T-cell (primary cell): ENCODE data around the gene LRRC34. TPM values are rescaled to one million over a fixed set of nuclear protein-coding genes. Genes with fewer than 3 reads are reported as not detected.

Experiments
- ATAC-seq, 4 experiments: fragments of 200-7000 bp in 3 of 4; fragments of 150-1000 bp in 1 of 4; cut with Tn5 transposase; replicated peaks in 1 of 4; 1 replicate in 3 of 4; 2 replicates in 1 of 4; pipeline ENCODE4 v1.10.0; 2021; ENCODE audit warnings: moderate library complexity in 3 of 4, mild to moderate bottlenecking in 2 of 4, moderate number of reproducible peaks in 1 of 4
- CTCF ChIA-PET, 2 donors: fragments of 300-600 bp; sonication (Branson Sonifier 250); formaldehyde crosslinking; loops; one replicate each; lab custom pipeline; 2022; ENCODE audit warnings: antibody characterized with exemption in 2 of 2; lab: Charles Lee
- POLR2A ChIA-PET, 2 donors: fragments of 300-600 bp; sonication (Branson Sonifier 250); formaldehyde crosslinking; loops; one replicate each; lab custom pipeline; 2022; ENCODE audit warnings: antibody characterized with exemption in 2 of 2; lab: Charles Lee
- DNase-seq, 35 experiments: peaks; one replicate each; pipeline versions ENCODE4 v3.0.0 to v3.0.0-alpha.2; 2013 to 2023
- H3K27ac ChIP-seq: one replicate; pipeline ENCODE4 v1.5.1; 2013; ENCODE audit warnings: low read length
- H3K27me3 ChIP-seq, 2 experiments: replicated peaks in 1 of 2; 1 replicate in 1 of 2; 2 replicates in 1 of 2; pipeline versions ENCODE4 v1.6.1 to v1.7.0; 2013; ENCODE audit warnings: low read length in 1 of 2, mixed read lengths in 1 of 2; ENCODE audit not compliant: control insufficient read depth in 2 of 2, insufficient read depth in 2 of 2; ENCODE audit errors: extremely low read depth in 1 of 2
- H3K36me3 ChIP-seq, 2 donors: 1 replicate in 1 of 2; 2 replicates in 1 of 2; pipeline versions ENCODE4 v1.6.1 to v1.7.0; 2013; ENCODE audit warnings: low read length in 1 of 2; ENCODE audit not compliant: control insufficient read depth in 2 of 2, insufficient read depth in 1 of 2; ENCODE audit errors: extremely low read depth in 1 of 2
- H3K4me1 ChIP-seq, 2 experiments: 1 replicate in 1 of 2; 2 replicates in 1 of 2; pipeline versions ENCODE4 v1.6.1 to v1.7.0; 2013; ENCODE audit warnings: low read length in 2 of 2, mixed read lengths in 1 of 2; ENCODE audit not compliant: insufficient read depth in 2 of 2, control insufficient read depth in 1 of 2; ENCODE audit errors: extremely low read depth in 1 of 2
- H3K4me3 ChIP-seq, 2 donors: 1 replicate in 1 of 2; 2 replicates in 1 of 2; pipeline versions ENCODE4 v1.5.1 to v1.7.0; 2013; ENCODE audit warnings: mild to moderate bottlenecking in 2 of 2, low read length in 1 of 2, moderate library complexity in 1 of 2; ENCODE audit not compliant: control insufficient read depth in 1 of 2; ENCODE audit errors: extremely low read depth in 1 of 2
- H3K9me3 ChIP-seq: 2 replicates; pipeline ENCODE4 v1.7.0; 2013
- H3K27ac Mint-ChIP-seq, 2 donors: one replicate each; pipeline ENCODE4 v1.8.0; 2020 to 2021; ENCODE audit warnings: mild to moderate bottlenecking in 2 of 2, mixed read lengths in 2 of 2
- H3K27me3 Mint-ChIP-seq, 2 donors: one replicate each; pipeline ENCODE4 v1.8.0; 2021 to 2022; ENCODE audit warnings: mixed read lengths in 2 of 2
- H3K36me3 Mint-ChIP-seq: one replicate; pipeline ENCODE4 v1.8.0; 2021; ENCODE audit warnings: mixed read lengths
- H3K4me1 Mint-ChIP-seq, 3 donors: one replicate each; pipeline ENCODE4 v1.8.0; 2020 to 2022; ENCODE audit warnings: mixed read lengths in 3 of 3, mild to moderate bottlenecking in 1 of 3
- H3K4me3 Mint-ChIP-seq, 3 donors: one replicate each; pipeline ENCODE4 v1.8.0; 2020 to 2022; ENCODE audit warnings: mild to moderate bottlenecking in 3 of 3, mixed read lengths in 3 of 3, moderate library complexity in 3 of 3
- H3K9me3 Mint-ChIP-seq, 3 donors: one replicate each; pipeline ENCODE4 v1.8.0; 2020 to 2022; ENCODE audit warnings: mixed read lengths in 3 of 3
- WGBS: methylation state at CpG from one replicate; pipeline ENCODE4 v1.1.5; 2013; ENCODE audit warnings: missing lambda C conversion rate; ENCODE audit not compliant: insufficient coverage; 5-methylcytosine and 5-hydroxymethylcytosine counted together
- total RNA-seq, 35 experiments: library from RNA in 6 of 35; stranded (reverse) in 6 of 35; fragments of 120-200 nt in 1 of 35; gene quantifications; one replicate each; pipeline versions ENCODE4 v1.2.1 to v1.2.4 and lab custom pipeline; 2013 to 2026

LRRC34 gene
- total RNA-seq, 5 donors from 2014 or later (not counting 1 experiment from before 2014, with no cell fraction given): 0.28 to 1.6 (median 0.92) TPM

DNA sequence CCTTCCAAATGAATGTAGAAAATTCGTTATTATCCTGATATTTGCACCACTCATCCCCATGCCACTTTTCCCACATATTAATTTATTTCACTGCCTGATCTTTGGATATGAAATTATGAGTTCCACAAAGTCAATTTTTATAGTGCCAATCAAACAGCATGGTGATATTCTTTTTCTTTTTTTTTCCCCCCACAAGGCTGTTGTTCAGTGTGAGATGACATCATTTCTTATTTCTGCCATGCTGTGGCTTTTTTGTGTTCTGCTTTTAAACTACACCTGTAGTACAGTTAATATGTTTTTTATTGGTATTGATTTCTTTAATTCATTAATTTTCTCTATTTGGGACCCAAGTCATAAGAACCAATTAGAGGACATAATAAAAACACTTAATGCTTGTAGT lies 24.9 kb downstream of the LRRC34 start:
- H3K4me3 Mint-ChIP-seq: no peak overlapping the region
- peaks cover 43% of the 10 kb centered on the region for H3K36me3 Mint-ChIP-seq
- WGBS: no CpG with 5 or more reads among the region's 1 CpG
- CTCF ChIA-PET: no interaction called here
- POLR2A ChIA-PET: no interaction called here
- no peak overlapping the region for H3K4me3 ChIP-seq
- H3K27ac Mint-ChIP-seq: no peak overlapping the region
- no peaks in the 10 kb centered on the region for H3K4me1 ChIP-seq
- no peak overlapping the region for H3K27ac ChIP-seq
- no peak for DNase-seq
- H3K4me1 Mint-ChIP-seq: peaks cover 0 to 7% (median 2%) of the 10 kb centered on the region in 3 donors
- H3K9me3 ChIP-seq: no peaks in the 10 kb centered on the region
- no peaks in the 10 kb centered on the region for H3K9me3 Mint-ChIP-seq
- no peaks in the 10 kb centered on the region for H3K27me3 ChIP-seq
- H3K27me3 Mint-ChIP-seq: no peaks in the 10 kb centered on the region
- ATAC-seq: no peak
- H3K36me3 ChIP-seq: peaks cover 0 to 33% of the 10 kb centered on the region in 2 donors

DNA sequence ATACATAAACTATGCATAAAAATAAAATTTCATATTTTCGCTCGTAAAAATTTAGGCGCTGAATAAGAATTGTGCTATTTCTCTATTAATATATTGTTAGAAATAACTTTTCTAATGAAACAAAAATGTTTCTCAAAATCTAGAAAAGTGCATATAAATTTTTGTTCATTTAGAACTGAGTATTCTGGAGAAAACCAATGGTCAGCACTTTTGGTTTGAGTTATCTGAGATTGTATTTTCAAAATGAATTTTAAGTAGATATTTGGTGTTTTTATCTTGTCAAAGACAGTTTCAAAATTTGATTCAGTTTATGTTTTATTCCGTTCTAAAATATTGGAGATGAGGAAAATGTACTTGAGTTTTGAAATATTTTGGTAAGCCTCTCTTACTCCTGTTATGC lies 25.6 kb downstream of the LRRC34 start:
- peaks cover 4 to 9% (median 4%) of the 10 kb centered on the region in 3 donors for H3K4me1 Mint-ChIP-seq
- Histone ChIP-seq H3K9me3 (no peaks in the 10 kb centered on the region), H3K4me1 (no peaks in the 10 kb centered on the region), H3K4me3 (no peak overlapping the region), H3K36me3 (peaks cover 0 to 39% of the 10 kb centered on the region in 2 donors), H3K27ac (no peak overlapping the region), H3K27me3 (no peaks in the 10 kb centered on the region)
- no peak for ATAC-seq
- H3K9me3 Mint-ChIP-seq: no peaks in the 10 kb centered on the region
- no peak for DNase-seq
- H3K27ac Mint-ChIP-seq: no peak overlapping the region
- CTCF ChIA-PET: no interaction called here
- H3K4me3 Mint-ChIP-seq: no peak overlapping the region
- POLR2A ChIA-PET: no interaction called here
- whole genome bisulfite sequencing: no CpG with 5 or more reads among the region's 4 CpGs
- H3K36me3 Mint-ChIP-seq: peaks cover 37% of the 10 kb centered on the region
- no peaks in the 10 kb centered on the region for H3K27me3 Mint-ChIP-seq

DNA sequence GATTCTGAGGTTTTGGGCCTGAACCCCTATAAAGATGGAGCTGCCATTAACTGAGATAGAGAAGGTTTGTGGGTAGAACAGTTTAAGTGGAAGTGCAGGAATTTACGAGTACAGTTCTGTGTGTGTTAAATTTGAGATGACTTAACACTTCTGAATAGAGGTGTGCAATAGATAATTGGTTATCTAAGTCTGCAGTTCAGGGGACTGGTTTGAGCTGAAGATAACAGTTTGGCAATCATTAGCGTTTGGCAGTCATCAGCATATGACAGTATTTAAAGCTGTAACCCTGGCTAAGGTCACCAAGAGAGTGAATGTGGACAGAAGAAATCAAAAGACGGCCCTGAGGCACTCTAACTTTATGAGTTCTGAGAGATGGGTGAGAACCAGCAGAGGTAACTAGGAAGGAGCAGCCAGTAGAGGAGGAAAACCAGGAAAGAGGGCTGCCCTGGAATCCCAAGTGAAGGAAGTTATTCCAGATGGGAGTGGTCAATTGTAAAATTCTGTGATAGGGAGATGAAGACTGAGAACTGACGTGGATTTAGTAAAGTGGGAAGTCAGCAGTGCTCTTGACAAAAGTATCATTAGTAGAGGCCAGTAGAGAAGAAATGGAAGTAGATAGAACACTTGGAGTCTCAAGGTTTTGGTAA lies 31.4 kb downstream of the LRRC34 start:
- Mint-ChIP-seq H3K9me3 (no peaks in the 10 kb centered on the region), H3K4me3 (no peak overlapping the region), H3K27ac (no peak overlapping the region), H3K4me1 (peaks cover 45 to 47% (median 45%) of the 10 kb centered on the region in 3 donors), H3K27me3 (no peaks in the 10 kb centered on the region), H3K36me3 (peaks cover 52% of the 10 kb centered on the region)
- Histone ChIP-seq H3K36me3 (peaks cover 5 to 71% of the 10 kb centered on the region in 2 donors), H3K4me1 (peaks cover 0 to 1% of the 10 kb centered on the region in 2 experiments), H3K27ac (no peak overlapping the region), H3K9me3 (no peaks in the 10 kb centered on the region), H3K27me3 (no peaks in the 10 kb centered on the region), H3K4me3 (no peak overlapping the region)
- WGBS: 84% methylated on average over 4 of the region's 4 CpGs
- ChIA-PET CTCF (no interaction called here), POLR2A (interaction anchor here in 1 of 2 donors (0.6 kb wide), 1 partner anchor 124 kb away, joined by 3 read pairs; no protein-coding TSS in a partner anchor)
- ATAC-seq (no peak), DNase-seq (no peak)

DNA sequence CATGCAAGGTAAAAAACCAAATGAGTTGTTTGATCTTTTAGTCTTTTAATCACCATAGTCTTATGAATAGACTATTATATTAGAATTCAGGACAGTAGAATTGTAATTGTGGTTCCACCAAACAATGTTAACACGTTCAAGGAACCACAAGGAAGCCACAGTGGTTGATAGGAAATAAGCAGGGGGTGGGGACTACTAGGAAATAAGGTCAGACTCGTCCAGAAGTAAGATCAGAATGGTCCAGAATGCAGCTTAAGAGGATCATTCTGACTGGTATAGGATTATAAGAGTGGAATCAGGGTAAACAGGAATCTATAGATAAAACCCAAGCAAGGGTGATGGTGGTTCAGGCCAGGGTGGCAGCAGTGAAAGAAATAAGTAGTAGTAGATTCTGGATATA lies 32.0 kb downstream of the LRRC34 start:
- H3K27ac Mint-ChIP-seq: no peak overlapping the region
- no peak overlapping the region for H3K27ac ChIP-seq
- ATAC-seq (no peak), DNase-seq (no peak)
- H3K36me3 ChIP-seq: peaks cover 5 to 72% of the 10 kb centered on the region in 2 donors
- no peak overlapping the region for H3K4me3 ChIP-seq
- H3K4me3 Mint-ChIP-seq: no peak overlapping the region
- peaks cover 49% of the 10 kb centered on the region for H3K36me3 Mint-ChIP-seq
- H3K9me3 ChIP-seq: no peaks in the 10 kb centered on the region
- ChIA-PET POLR2A (no interaction called here), CTCF (no interaction called here)
- WGBS: 20% methylated on average over 1 of the region's 2 CpGs
- peaks cover 0 to 6% of the 10 kb centered on the region in 2 experiments for H3K4me1 ChIP-seq
- no peaks in the 10 kb centered on the region for H3K27me3 ChIP-seq
- peaks cover 51 to 53% (median 51%) of the 10 kb centered on the region in 3 donors for H3K4me1 Mint-ChIP-seq
- H3K27me3 Mint-ChIP-seq: no peaks in the 10 kb centered on the region
- H3K9me3 Mint-ChIP-seq: no peaks in the 10 kb centered on the region

GRCh38 chr3:169777822-169778221 lies 34.9 kb downstream of the LRRC34 start:
- Mint-ChIP-seq H3K36me3 (peaks cover 46% of the 10 kb centered on the region), H3K27me3 (no peaks in the 10 kb centered on the region), H3K9me3 (no peaks in the 10 kb centered on the region), H3K4me1 (peaks cover 68 to 75% (median 74%) of the 10 kb centered on the region in 3 donors), H3K4me3 (no peak overlapping the region), H3K27ac (no peak overlapping the region)
- no peak overlapping the region for H3K4me3 ChIP-seq
- H3K36me3 ChIP-seq: peaks cover 5 to 66% of the 10 kb centered on the region in 2 donors
- no peaks in the 10 kb centered on the region for H3K9me3 ChIP-seq
- ATAC-seq (no peak), DNase-seq (no peak)
- H3K27ac ChIP-seq: no peak overlapping the region
- ChIA-PET POLR2A (interaction anchor here (0.5 kb wide), 2 partner anchors 402 to 588 kb away, joined by 4 to 9 read pairs; no protein-coding TSS in a partner anchor), CTCF (interaction anchor here in 1 of 2 donors (0.6 kb wide), 2 partner anchors 54 to 629 kb away, joined by 7 to 8 read pairs; no protein-coding TSS in a partner anchor)
- WGBS: 86% methylated on average over 4 of the region's 4 CpGs
- no peaks in the 10 kb centered on the region for H3K27me3 ChIP-seq
- H3K4me1 ChIP-seq: peaks cover 9 to 18% of the 10 kb centered on the region in 2 experiments

- peak overlapping the region; percentile 98 to 99 (median 99) for H3K4me3 Mint-ChIP-seq
- H3K27ac Mint-ChIP-seq: peak overlapping the region; percentile 98 to 99
- H3K27me3 Mint-ChIP-seq: no peaks in the 10 kb centered on the region
- peak overlapping the region; percentile 81 to 99 for H3K4me3 ChIP-seq
- DNase-seq: no peak
- H3K36me3 ChIP-seq: peaks cover 0 to 35% of the 10 kb centered on the region in 2 donors
- peaks cover 25% of the 10 kb centered on the region for H3K36me3 Mint-ChIP-seq
- POLR2A ChIA-PET: interaction anchor here (0.5 to 2.5 kb wide), 3 partner anchors 11 to 583 kb away, joined by 4 to 17 read pairs (median 7); partner anchors contain the start of gene SKIL (in 1 of the 2)
- peaks cover 12 to 22% of the 10 kb centered on the region in 2 experiments for H3K4me1 ChIP-seq
- H3K9me3 Mint-ChIP-seq: no peaks in the 10 kb centered on the region
- H3K27me3 ChIP-seq: no peaks in the 10 kb centered on the region
- H3K9me3 ChIP-seq: no peaks in the 10 kb centered on the region
- ATAC-seq: no peak
- H3K27ac ChIP-seq: peak overlapping the region; percentile 97
- H3K4me1 Mint-ChIP-seq: peaks cover 50 to 65% (median 54%) of the 10 kb centered on the region in 3 donors
- WGBS: no CpG with 5 or more reads among the region's 5 CpGs
- CTCF ChIA-PET: interaction anchor here (0.5 to 2.4 kb wide), 4 partner anchors 11 to 192 kb away, joined by 4 to 10 read pairs (median 7); partner anchors contain the start of gene SEC62 (in 1 of the 2)
Observed at GRCh38 chr3:169774186-169774585, 38.5 kb downstream of the LRRC34 start.
